BE2C (cell line): ENCODE results near the gene UNC13A.
A peak's percentile ranks its signal among the peaks of the same experiment; 100 is the strongest.

ENCODE experiments used
- DNase-seq: peaks from one replicate; pipeline ENCODE4 v3.0.0-alpha.2; 2020
- H3K27me3 ChIP-seq: fragments of 250-450 bp; sonication (Bioruptor Pico); 2 replicates; pipeline ENCODE4 v1.5.1; 2020; ENCODE audit warnings: mild to moderate bottlenecking
- H3K36me3 ChIP-seq: fragments of 250-450 bp; sonication (Bioruptor Pico); 2 replicates; pipeline ENCODE4 v1.5.1; 2020; ENCODE audit warnings: mild to moderate bottlenecking
- H3K4me1 ChIP-seq: fragments of 250-450 bp; sonication (Bioruptor Pico); 2 replicates; pipeline ENCODE4 v1.5.1; 2020
- H3K4me3 ChIP-seq: 2 replicates; pipeline ENCODE4 v1.5.1; 2011; ENCODE audit warnings: low read depth, low read length
- H3K9me3 ChIP-seq: fragments of 250-450 bp; sonication (Bioruptor Pico); 2 replicates; pipeline ENCODE4 v1.5.1; 2020
- CTCF ChIP-seq: IDR thresholded peaks from 2 replicates; pipeline ENCODE4 v1.5.1; 2012; ENCODE audit warnings: mild to moderate bottlenecking, low read depth, low read length

The UNC13A gene

DNA sequence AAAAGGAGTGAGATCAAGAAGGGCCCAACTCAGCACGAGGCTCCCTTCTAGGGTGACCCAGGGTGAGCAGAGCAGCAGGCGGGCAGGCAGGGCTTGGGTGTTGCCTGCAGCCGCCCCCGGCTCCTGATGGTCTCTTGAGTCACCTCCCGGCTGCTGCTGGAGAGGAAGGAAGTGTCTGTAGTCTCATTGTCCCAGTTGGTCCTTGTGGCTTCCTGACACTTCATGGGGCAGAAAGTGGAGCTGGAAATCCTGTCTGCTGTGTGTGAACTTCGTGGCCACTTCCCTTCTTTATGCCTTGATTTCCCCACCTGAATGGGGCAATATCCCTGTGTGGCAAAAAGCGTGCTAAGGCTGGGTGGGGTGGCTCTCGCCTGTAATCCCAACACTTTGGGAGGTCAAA is 33.7 kb upstream of the UNC13A start:
- Histone ChIP-seq H3K36me3 (peaks cover 40% of the 10 kb centered on the region), H3K4me1 (peaks cover 5% of the 10 kb centered on the region; the same call in 1 of the 2 replicates)

GRCh38 chr19:17721111-17721628 is 33.0 kb upstream of the UNC13A start:
- no peak for TF ChIP-seq CTCF
- no peak for DNase-seq
- Histone ChIP-seq H3K36me3 (peaks cover 33% of the 10 kb centered on the region), H3K4me1 (peaks cover 5% of the 10 kb centered on the region; the same call in 1 of the 2 replicates), H3K9me3 (no peaks in the 10 kb centered on the region), H3K27me3 (no peaks in the 10 kb centered on the region), H3K4me3 (no peak overlapping the region)

More for the DNA sequence above, 33.7 kb upstream of the UNC13A start:
- H3K27me3 ChIP-seq: no peaks in the 10 kb centered on the region
- H3K9me3 ChIP-seq: no peaks in the 10 kb centered on the region
- TF ChIP-seq CTCF: no peak
- no peak for DNase-seq
- no peak overlapping the region for H3K4me3 ChIP-seq

GRCh38 chr19:17720440-17720839 is 32.3 kb upstream of the UNC13A start:
- Histone ChIP-seq H3K36me3 (peaks cover 26% of the 10 kb centered on the region), H3K4me1 (peaks cover 5% of the 10 kb centered on the region; the same call in 1 of the 2 replicates), H3K27me3 (no peaks in the 10 kb centered on the region), H3K9me3 (no peaks in the 10 kb centered on the region), H3K4me3 (peak overlapping the region; percentile 73)
- no peak for DNase-seq
- no peak for TF ChIP-seq CTCF

- Histone ChIP-seq H3K4me3 (peak overlapping the region; percentile 73), H3K4me1 (peaks cover 5% of the 10 kb centered on the region; the same call in 1 of the 2 replicates), H3K9me3 (no peaks in the 10 kb centered on the region), H3K27me3 (no peaks in the 10 kb centered on the region), H3K36me3 (peaks cover 20% of the 10 kb centered on the region)
- no peak for DNase-seq
- TF ChIP-seq CTCF: no peak
Observed at GRCh38 chr19:17719730-17720400, 31.7 kb upstream of the UNC13A start.

DNA sequence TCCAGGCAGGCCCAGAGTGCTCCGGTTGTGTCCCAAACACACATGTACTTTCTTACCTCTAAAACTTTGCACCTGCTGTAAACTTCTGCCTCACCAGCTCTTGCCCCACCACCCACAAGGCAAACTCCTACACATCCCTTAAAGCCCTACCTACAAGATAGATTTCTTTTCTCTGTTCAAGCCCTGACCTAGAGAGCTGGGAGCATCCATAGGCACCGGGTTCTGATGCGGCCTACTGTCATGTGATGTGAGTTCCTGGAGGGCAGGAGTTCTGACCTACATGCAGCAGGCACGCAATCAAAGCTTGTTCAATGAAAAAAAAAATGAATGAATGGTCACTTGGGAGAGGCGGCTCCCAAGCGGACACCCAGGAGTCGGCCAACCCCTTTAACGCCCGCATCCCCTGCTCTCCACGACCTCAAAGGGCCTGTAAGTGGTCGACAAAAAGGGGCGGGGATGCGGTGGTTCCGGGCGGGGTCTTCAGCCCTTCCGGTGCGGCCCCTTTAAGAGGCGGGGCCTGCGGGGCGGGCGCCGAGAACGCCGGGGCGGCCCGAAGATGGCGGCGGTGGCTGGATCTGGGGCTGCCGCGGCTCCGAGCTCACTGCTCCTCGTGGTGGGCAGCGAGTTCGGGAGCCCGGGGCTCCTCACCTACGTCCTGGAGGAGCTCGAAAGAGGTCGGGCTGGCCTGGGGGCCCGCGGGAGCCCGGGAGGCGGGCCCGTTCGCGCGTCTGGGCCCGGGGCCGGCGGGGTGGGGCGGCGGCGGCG is 31.0 kb upstream of the UNC13A start, which contains the start of gene MAP1S:
Gene MAP1S (plus strand): TSS at position 534 of the 765 bp plus-strand sequence. CDS start 23 bp downstream, at position 557.
- no peak for TF ChIP-seq CTCF
- no peaks in the 10 kb centered on the region for H3K27me3 ChIP-seq
- DNase-seq: peak; percentile 86
- peaks cover 15% of the 10 kb centered on the region for H3K36me3 ChIP-seq
- H3K9me3 ChIP-seq: no peaks in the 10 kb centered on the region
- peaks cover 5% of the 10 kb centered on the region; the same call in 1 of the 2 replicates for H3K4me1 ChIP-seq
- peak within 1 kb of the TSS; percentile 73 for H3K4me3 ChIP-seq
